PFSK-1 (cell line): ENCODE results near the gene PODXL2.

Source experiments
- POLR2AphosphoS5 ChIP-seq: IDR thresholded peaks from 2 replicates; pipeline ENCODE4 v1.6.1; 2012; ENCODE audit warnings: low read depth, mild to moderate bottlenecking, control low read depth, low read length, moderate library complexity
- REST ChIP-seq, 2 experiments: IDR thresholded peaks; 2 replicates each; pipeline versions ENCODE4 v1.6.1 to v1.8.0; 2011 to 2012; ENCODE audit warnings: low read depth in 2 of 2, low read length in 2 of 2, control low read depth in 1 of 2, inconsistent platforms in 1 of 2, mild to moderate bottlenecking in 1 of 2, moderate library complexity in 1 of 2; ENCODE audit not compliant: insufficient read depth in 1 of 2
- SIN3A ChIP-seq: IDR thresholded peaks from 2 replicates; pipeline ENCODE4 v1.6.1; 2012; ENCODE audit warnings: mild to moderate bottlenecking, low read length, moderate library complexity, borderline replicate concordance; ENCODE audit not compliant: insufficient read depth
- TAF1 ChIP-seq: IDR thresholded peaks from 2 replicates; pipeline ENCODE4 v1.6.1; 2012; ENCODE audit warnings: low read length, control low read depth, borderline replicate concordance; ENCODE audit not compliant: insufficient read depth

GRCh38 chr3:127606981-127607595 lies 21.9 kb upstream of the PODXL2 start:
- TF ChIP-seq TAF1 (no peak), POLR2AphosphoS5 (no peak), REST (IDR thresholded peaks at IDR 0.05; ENCODE audit: insufficient read depth in 1 of 2, low read depth in 2 of 2, low read length in 2 of 2) (no peak), SIN3A (no peak)
